H9 (cell line): ENCODE measurements around the gene MLLT6. TPM values are rescaled to one million over a fixed set of nuclear protein-coding genes. Genes with fewer than 3 reads are reported as not detected.
A peak's percentile ranks its signal among the peaks of the same experiment; 100 is the strongest.

Experiments used
- DNase-seq: peaks from one replicate; pipeline ENCODE4 v3.0.0-alpha.2; 2017
- H2AFZ ChIP-seq: one replicate; pipeline ENCODE4 v1.6.1; 2013; ENCODE audit warnings: mild to moderate bottlenecking, low read length, control low read depth, moderate library complexity
- H2AK5ac ChIP-seq: 2 replicates; pipeline ENCODE4 v1.6.1; 2013; ENCODE audit warnings: low read length, control low read depth, mixed read lengths; ENCODE audit not compliant: insufficient read length
- H2BK120ac ChIP-seq: one replicate; pipeline ENCODE4 v1.6.1; 2013; ENCODE audit warnings: low read depth, mild to moderate bottlenecking, low read length, control low read depth, inconsistent platforms; ENCODE audit not compliant: poor library complexity, severe bottlenecking
- H2BK12ac ChIP-seq: 2 replicates; pipeline ENCODE4 v1.6.1; 2013; ENCODE audit warnings: low read length, control low read depth, mixed read lengths, low read depth; ENCODE audit not compliant: insufficient read length
- H2BK15ac ChIP-seq: 2 replicates; pipeline ENCODE4 v1.6.1; 2013; ENCODE audit warnings: low read depth, low read length, control low read depth
- H2BK20ac ChIP-seq: one replicate; pipeline ENCODE4 v1.6.1; 2013; ENCODE audit warnings: low read depth, mild to moderate bottlenecking, low read length, control low read depth, inconsistent platforms; ENCODE audit not compliant: poor library complexity, severe bottlenecking
- H2BK5ac ChIP-seq: 2 replicates; pipeline ENCODE4 v1.6.1; 2013; ENCODE audit warnings: low read length, control low read depth, mixed read lengths; ENCODE audit not compliant: insufficient read length
- H3K14ac ChIP-seq: 2 replicates; pipeline ENCODE4 v1.6.1; 2013; ENCODE audit warnings: low read length, control low read depth; ENCODE audit not compliant: insufficient read depth
- H3K18ac ChIP-seq: 2 replicates; pipeline ENCODE4 v1.6.1; 2013; ENCODE audit warnings: low read depth, mild to moderate bottlenecking, mixed read lengths, low read length, control low read depth; ENCODE audit not compliant: insufficient read length
- H3K23ac ChIP-seq: 2 replicates; pipeline ENCODE4 v1.6.1; 2013; ENCODE audit warnings: low read length, control low read depth, mixed read lengths, low read depth; ENCODE audit not compliant: insufficient read length
- H3K23me2 ChIP-seq: 2 replicates; pipeline ENCODE4 v1.6.1; 2013; ENCODE audit warnings: low read depth, mild to moderate bottlenecking, mixed read lengths, low read length, control low read depth; ENCODE audit not compliant: insufficient read length, poor library complexity, severe bottlenecking
- H3K27ac ChIP-seq: 2 replicates; pipeline ENCODE4 v1.5.1; 2013; ENCODE audit warnings: low read length, control low read depth, mixed read lengths, low read depth; ENCODE audit not compliant: insufficient read length
- H3K27me3 ChIP-seq: 2 replicates; pipeline ENCODE4 v1.6.1; 2013; ENCODE audit warnings: low read length, control low read depth, inconsistent platforms; ENCODE audit not compliant: insufficient read depth
- H3K4ac ChIP-seq: 2 replicates; pipeline ENCODE4 v1.6.1; 2013; ENCODE audit warnings: low read depth, mild to moderate bottlenecking, control low read depth, inconsistent platforms, low read length, moderate library complexity
- H3K4me1 ChIP-seq: 2 replicates; pipeline ENCODE4 v1.6.1; 2013; ENCODE audit warnings: low read length, control low read depth, inconsistent platforms; ENCODE audit not compliant: insufficient read depth
- H3K4me2 ChIP-seq: 2 replicates; pipeline ENCODE4 v1.6.1; 2013; ENCODE audit warnings: low read length, control low read depth, mixed read lengths; ENCODE audit not compliant: insufficient read length, insufficient read depth
- H3K56ac ChIP-seq: 2 replicates; pipeline ENCODE4 v1.6.1; 2013; ENCODE audit warnings: low read depth, mild to moderate bottlenecking, mixed read lengths, low read length, control low read depth; ENCODE audit not compliant: insufficient read length
- H3K79me1 ChIP-seq: 2 replicates; pipeline ENCODE4 v1.6.1; 2013; ENCODE audit warnings: low read depth, mild to moderate bottlenecking, moderate library complexity, low read length, control low read depth, inconsistent platforms; ENCODE audit not compliant: insufficient read depth, poor library complexity, severe bottlenecking
- H3K79me2 ChIP-seq: 2 replicates; pipeline ENCODE4 v1.6.1; 2013; ENCODE audit warnings: low read length, control low read depth, inconsistent platforms; ENCODE audit not compliant: insufficient read depth
- H3K9ac ChIP-seq: 2 replicates; pipeline ENCODE4 v1.6.1; 2013; ENCODE audit warnings: low read length, control low read depth, mixed read lengths; ENCODE audit not compliant: insufficient read length; ENCODE audit errors: extremely low read depth
- H3K9me3 ChIP-seq: one replicate; pipeline ENCODE4 v1.6.1; 2013; ENCODE audit warnings: low read depth, low read length, inconsistent platforms; ENCODE audit not compliant: control insufficient read depth
- H3T11ph ChIP-seq: one replicate; pipeline ENCODE4 v1.6.1; 2013; ENCODE audit warnings: mild to moderate bottlenecking, low read length, control low read depth, inconsistent platforms
- H4K20me1 ChIP-seq: one replicate; pipeline ENCODE4 v1.6.1; 2013; ENCODE audit not compliant: control insufficient read depth, insufficient read length, insufficient read depth
- H4K5ac ChIP-seq: 2 replicates; pipeline ENCODE4 v1.6.1; 2013; ENCODE audit warnings: low read depth, mild to moderate bottlenecking, mixed read lengths, low read length, control low read depth; ENCODE audit not compliant: insufficient read length
- H4K8ac ChIP-seq: replicated peaks from 2 replicates; pipeline ENCODE4 v1.6.1; 2013; ENCODE audit warnings: low read length, control low read depth, mixed read lengths, low read depth; ENCODE audit not compliant: insufficient read length
- H4K91ac ChIP-seq: 2 replicates; pipeline ENCODE4 v1.6.1; 2013; ENCODE audit warnings: low read depth, mild to moderate bottlenecking, moderate library complexity, mixed read lengths, low read length, control low read depth; ENCODE audit not compliant: insufficient read length
- H3K27ac Mint-ChIP-seq, 3 experiments: 2 replicates in 2 of 3; 3 replicates in 1 of 3; pipeline ENCODE4 v1.8.0; 2020 to 2021; ENCODE audit warnings: mixed read lengths in 3 of 3, mild to moderate bottlenecking in 1 of 3, moderate library complexity in 1 of 3
- H3K27me3 Mint-ChIP-seq: 2 replicates; pipeline ENCODE4 v1.8.0; 2021; ENCODE audit warnings: low read depth, mild to moderate bottlenecking, moderate library complexity, mixed read lengths
- H3K36me3 Mint-ChIP-seq, 3 experiments: 2 replicates in 2 of 3; 3 replicates in 1 of 3; pipeline ENCODE4 v1.8.0; 2020 to 2021; ENCODE audit warnings: low read depth in 3 of 3, mixed read lengths in 3 of 3; ENCODE audit not compliant: insufficient read depth in 1 of 3
- H3K4me1 Mint-ChIP-seq, 2 experiments: 2 replicates each; pipeline ENCODE4 v1.8.0; 2020; ENCODE audit warnings: mixed read lengths in 2 of 2
- H3K4me3 Mint-ChIP-seq, 2 experiments: 2 replicates in 1 of 2; 3 replicates in 1 of 2; pipeline ENCODE4 v1.8.0; 2020 to 2021; ENCODE audit warnings: mild to moderate bottlenecking in 2 of 2, mixed read lengths in 2 of 2, moderate library complexity in 1 of 2
- H3K9me3 Mint-ChIP-seq, 2 experiments: 2 replicates in 1 of 2; 3 replicates in 1 of 2; pipeline ENCODE4 v1.8.0; 2020; ENCODE audit warnings: mild to moderate bottlenecking in 2 of 2, mixed read lengths in 2 of 2, moderate library complexity in 1 of 2
- WGBS: extraction: QIAGEN DNeasy Blood & Tissue Kit; methylation state at CpG from one replicate; pipeline ENCODE4 v1.1.7; 2013; ENCODE audit warnings: missing lambda C conversion rate, low lambda C conversion rate, mixed read lengths; ENCODE audit not compliant: insufficient read length; ENCODE audit errors: extremely low coverage; 5-methylcytosine and 5-hydroxymethylcytosine counted together
- total RNA-seq: library from RNA; stranded (reverse); gene quantifications from 2 replicates; pipeline ENCODE4 v1.2.1, GENCODE V29; 2021
- TF ChIP-seq, protein P1 (sequence below): fragments of 200-600 bp; sonication (generic); conservative IDR thresholded peaks from 3 replicates; pipeline ENCODE4 v1.8.0; 2021; ENCODE audit warnings: antibody characterized with exemption, mild to moderate bottlenecking

The MLLT6 gene
- total RNA-seq, 1 experiment from 2014 or later = 26.4 TPM

DNA sequence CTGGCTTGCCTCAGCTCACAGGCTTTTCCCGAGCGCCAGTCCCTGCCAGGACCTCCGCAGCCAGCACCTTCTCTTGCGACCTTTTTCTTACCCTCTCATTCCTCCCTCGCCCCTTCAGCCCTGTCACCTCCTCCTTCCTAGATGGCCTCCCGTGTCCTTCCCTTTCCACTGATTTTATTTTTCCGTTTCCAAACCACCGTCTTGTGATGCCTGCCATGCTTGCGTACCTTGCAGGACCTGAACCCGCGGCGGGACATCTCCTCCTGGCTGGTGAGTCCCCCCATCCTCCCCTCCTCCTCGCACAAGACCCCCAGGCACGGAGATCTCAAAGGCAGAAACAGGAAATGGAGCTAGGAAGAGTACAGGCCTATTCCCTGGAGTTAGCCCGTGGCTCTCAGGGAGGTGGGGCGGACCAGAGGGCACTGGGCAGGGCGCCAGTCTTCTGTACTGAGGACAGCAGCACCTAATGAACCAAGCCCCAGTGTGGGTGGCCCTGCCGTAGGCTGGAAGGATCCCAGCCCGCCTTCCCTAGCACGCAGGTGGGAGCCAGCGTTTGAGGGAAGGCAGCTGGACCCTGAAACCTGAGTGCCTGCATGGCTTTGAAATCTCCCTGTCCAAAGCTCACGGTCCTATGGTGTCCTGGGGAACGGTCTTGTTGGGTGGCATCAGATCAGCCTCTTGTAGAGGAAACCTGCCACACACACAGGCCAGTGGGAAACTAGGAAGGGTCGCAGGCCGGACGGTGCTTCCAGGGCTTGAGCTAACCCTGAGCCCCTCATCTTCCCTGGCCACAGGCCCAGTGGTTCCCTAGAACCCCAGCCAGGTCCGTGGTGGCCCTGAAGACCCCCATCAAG lies 25.7 kb downstream of the MLLT6 start:
- Histone ChIP-seq H3K18ac (no peak overlapping the region), H3K9ac (peak overlapping the region; percentile 50), H2AK5ac (no peak overlapping the region), H2BK5ac (no peak overlapping the region), H3K79me2 (no peaks in the 10 kb centered on the region), H3K27me3 (peaks cover 5% of the 10 kb centered on the region; the same call in 1 of the 2 replicates), H3K56ac (no peak overlapping the region), H4K91ac (no peak overlapping the region), H3K9me3 (no peaks in the 10 kb centered on the region), H3K14ac (no peak overlapping the region), H3K23ac (no peak overlapping the region), H3K4me1 (peaks cover 2% of the 10 kb centered on the region; the same call in 1 of the 2 replicates), H3K4ac (no peak overlapping the region), H4K20me1 (no peaks in the 10 kb centered on the region), H3T11ph (no peak overlapping the region), H4K5ac (no peak overlapping the region), H3K79me1 (no peaks in the 10 kb centered on the region), H3K27ac (no peak overlapping the region), H4K8ac (no peak overlapping the region), H2BK15ac (no peak overlapping the region), H2AFZ (no peak overlapping the region), H3K4me2 (peak overlapping the region; percentile 82), H2BK20ac (no peak overlapping the region), H2BK12ac (no peak overlapping the region), H3K23me2 (peaks cover 5% of the 10 kb centered on the region), H2BK120ac (no peak overlapping the region)
- peaks cover 32% of the 10 kb centered on the region for H3K27me3 Mint-ChIP-seq
- peak; percentile 76 for DNase-seq
- WGBS = no CpG with 5 or more reads among the region's 27 CpGs
- peaks cover 3 to 29% (median 28%) of the 10 kb centered on the region in 3 experiments; a peak in 6 of 7 replicates for H3K36me3 Mint-ChIP-seq
- TF ChIP-seq, protein P1, sequence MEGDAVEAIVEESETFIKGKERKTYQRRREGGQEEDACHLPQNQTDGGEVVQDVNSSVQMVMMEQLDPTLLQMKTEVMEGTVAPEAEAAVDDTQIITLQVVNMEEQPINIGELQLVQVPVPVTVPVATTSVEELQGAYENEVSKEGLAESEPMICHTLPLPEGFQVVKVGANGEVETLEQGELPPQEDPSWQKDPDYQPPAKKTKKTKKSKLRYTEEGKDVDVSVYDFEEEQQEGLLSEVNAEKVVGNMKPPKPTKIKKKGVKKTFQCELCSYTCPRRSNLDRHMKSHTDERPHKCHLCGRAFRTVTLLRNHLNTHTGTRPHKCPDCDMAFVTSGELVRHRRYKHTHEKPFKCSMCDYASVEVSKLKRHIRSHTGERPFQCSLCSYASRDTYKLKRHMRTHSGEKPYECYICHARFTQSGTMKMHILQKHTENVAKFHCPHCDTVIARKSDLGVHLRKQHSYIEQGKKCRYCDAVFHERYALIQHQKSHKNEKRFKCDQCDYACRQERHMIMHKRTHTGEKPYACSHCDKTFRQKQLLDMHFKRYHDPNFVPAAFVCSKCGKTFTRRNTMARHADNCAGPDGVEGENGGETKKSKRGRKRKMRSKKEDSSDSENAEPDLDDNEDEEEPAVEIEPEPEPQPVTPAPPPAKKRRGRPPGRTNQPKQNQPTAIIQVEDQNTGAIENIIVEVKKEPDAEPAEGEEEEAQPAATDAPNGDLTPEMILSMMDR = no peak
- H3K4me1 Mint-ChIP-seq = peaks cover 20 to 39% of the 10 kb centered on the region in 2 experiments
- H3K27ac Mint-ChIP-seq = peak overlapping the region; percentile 76 to 83 (median 80); a peak in 6 of 7 replicates
- peak overlapping the region; percentile 82 to 96 for H3K4me3 Mint-ChIP-seq
- H3K9me3 Mint-ChIP-seq = no peaks in the 10 kb centered on the region; a peak in 1 of 5 replicates
